ENCODE data around the gene PUS1.

The PUS1 gene

GRCh38 chr12:131963381-131963780, 34.3 kb downstream of the PUS1 start:
- TF ChIP-seq CSDC2 (CRISPR knock-in tag; IDR thresholded peaks at IDR 0.05) (no peak), ZNF8 (CRISPR knock-in tag; IDR thresholded peaks at IDR 0.05) (no peak)
- no peak for ATAC-seq

- TF ChIP-seq CSDC2 (CRISPR knock-in tag; IDR thresholded peaks at IDR 0.05) (no peak), ZNF565 (CRISPR knock-in tag; conservative IDR thresholded peaks at IDR 0.05; ENCODE audit: low read depth) (no peak), ISL1 (CRISPR knock-in tag; IDR thresholded peaks at IDR 0.05) (no peak), ZFP3 (CRISPR knock-in tag; IDR thresholded peaks at IDR 0.05) (no peak), CSRNP3 (CRISPR knock-in tag; IDR thresholded peaks at IDR 0.05) (no peak), RARB (CRISPR knock-in tag; IDR thresholded peaks at IDR 0.05) (no peak), ZNF8 (CRISPR knock-in tag; IDR thresholded peaks at IDR 0.05) (no peak), OSR1 (CRISPR knock-in tag; IDR thresholded peaks at IDR 0.05) (no peak), ZNF70 (CRISPR knock-in tag; IDR thresholded peaks at IDR 0.05) (no peak), ESRRG (CRISPR knock-in tag; IDR thresholded peaks at IDR 0.05) (no peak), BACH2 (CRISPR knock-in tag; IDR thresholded peaks at IDR 0.05; ENCODE audit: borderline replicate concordance) (no peak), ZC3H10 (CRISPR knock-in tag; IDR thresholded peaks at IDR 0.05) (no peak)
- TF ChIP-seq, protein P1, sequence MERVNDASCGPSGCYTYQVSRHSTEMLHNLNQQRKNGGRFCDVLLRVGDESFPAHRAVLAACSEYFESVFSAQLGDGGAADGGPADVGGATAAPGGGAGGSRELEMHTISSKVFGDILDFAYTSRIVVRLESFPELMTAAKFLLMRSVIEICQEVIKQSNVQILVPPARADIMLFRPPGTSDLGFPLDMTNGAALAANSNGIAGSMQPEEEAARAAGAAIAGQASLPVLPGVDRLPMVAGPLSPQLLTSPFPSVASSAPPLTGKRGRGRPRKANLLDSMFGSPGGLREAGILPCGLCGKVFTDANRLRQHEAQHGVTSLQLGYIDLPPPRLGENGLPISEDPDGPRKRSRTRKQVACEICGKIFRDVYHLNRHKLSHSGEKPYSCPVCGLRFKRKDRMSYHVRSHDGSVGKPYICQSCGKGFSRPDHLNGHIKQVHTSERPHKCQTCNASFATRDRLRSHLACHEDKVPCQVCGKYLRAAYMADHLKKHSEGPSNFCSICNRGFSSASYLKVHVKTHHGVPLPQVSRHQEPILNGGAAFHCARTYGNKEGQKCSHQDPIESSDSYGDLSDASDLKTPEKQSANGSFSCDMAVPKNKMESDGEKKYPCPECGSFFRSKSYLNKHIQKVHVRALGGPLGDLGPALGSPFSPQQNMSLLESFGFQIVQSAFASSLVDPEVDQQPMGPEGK (CRISPR knock-in tag; IDR thresholded peaks at IDR 0.05; ENCODE audit: borderline replicate concordance): no peak
- TF ChIP-seq, protein P2, sequence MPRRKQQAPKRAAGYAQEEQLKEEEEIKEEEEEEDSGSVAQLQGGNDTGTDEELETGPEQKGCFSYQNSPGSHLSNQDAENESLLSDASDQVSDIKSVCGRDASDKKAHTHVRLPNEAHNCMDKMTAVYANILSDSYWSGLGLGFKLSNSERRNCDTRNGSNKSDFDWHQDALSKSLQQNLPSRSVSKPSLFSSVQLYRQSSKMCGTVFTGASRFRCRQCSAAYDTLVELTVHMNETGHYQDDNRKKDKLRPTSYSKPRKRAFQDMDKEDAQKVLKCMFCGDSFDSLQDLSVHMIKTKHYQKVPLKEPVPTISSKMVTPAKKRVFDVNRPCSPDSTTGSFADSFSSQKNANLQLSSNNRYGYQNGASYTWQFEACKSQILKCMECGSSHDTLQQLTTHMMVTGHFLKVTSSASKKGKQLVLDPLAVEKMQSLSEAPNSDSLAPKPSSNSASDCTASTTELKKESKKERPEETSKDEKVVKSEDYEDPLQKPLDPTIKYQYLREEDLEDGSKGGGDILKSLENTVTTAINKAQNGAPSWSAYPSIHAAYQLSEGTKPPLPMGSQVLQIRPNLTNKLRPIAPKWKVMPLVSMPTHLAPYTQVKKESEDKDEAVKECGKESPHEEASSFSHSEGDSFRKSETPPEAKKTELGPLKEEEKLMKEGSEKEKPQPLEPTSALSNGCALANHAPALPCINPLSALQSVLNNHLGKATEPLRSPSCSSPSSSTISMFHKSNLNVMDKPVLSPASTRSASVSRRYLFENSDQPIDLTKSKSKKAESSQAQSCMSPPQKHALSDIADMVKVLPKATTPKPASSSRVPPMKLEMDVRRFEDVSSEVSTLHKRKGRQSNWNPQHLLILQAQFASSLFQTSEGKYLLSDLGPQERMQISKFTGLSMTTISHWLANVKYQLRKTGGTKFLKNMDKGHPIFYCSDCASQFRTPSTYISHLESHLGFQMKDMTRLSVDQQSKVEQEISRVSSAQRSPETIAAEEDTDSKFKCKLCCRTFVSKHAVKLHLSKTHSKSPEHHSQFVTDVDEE (CRISPR knock-in tag; IDR thresholded peaks at IDR 0.05): no peak
- no peak for ATAC-seq
These were observed 36.0 kb downstream of the PUS1 start for GRCh38 chr12:131965073-131965472.

- TF ChIP-seq ZNF565 (CRISPR knock-in tag; conservative IDR thresholded peaks at IDR 0.05; ENCODE audit: low read depth) (no peak), BACH2 (CRISPR knock-in tag; IDR thresholded peaks at IDR 0.05; ENCODE audit: borderline replicate concordance) (no peak), TOX (CRISPR knock-in tag; IDR thresholded peaks at IDR 0.05; ENCODE audit: borderline replicate concordance) (no peak)
- peak; percentile 30; the same call in 2 of the 3 replicates for ATAC-seq
These were observed 42.1 kb downstream of the PUS1 start for GRCh38 chr12:131971226-131971625.

DNA sequence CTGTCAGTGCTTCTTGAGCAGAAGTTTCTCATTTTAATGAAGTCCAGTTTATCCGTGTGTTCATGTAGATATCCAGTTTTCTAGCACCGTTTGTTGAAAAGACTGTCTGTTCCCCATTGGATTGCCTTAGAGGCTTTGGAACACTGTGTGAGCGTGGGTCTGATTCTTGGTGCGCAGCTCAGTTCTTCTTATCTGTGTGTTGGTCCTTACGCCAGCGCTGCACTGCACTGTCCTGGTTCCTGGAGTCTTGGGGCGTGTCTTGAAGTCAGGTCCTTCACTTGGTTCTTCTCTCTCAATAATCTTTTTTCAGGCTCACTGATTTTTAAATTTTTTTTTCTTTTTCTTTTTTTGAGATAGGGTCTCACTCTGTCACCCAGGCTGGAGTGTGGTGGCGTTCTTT, 46.2 kb downstream of the PUS1 start:
- no peak for ATAC-seq

More for the DNA sequence above, 46.2 kb downstream of the PUS1 start:
- TF ChIP-seq CSRNP3 (CRISPR knock-in tag; IDR thresholded peaks at IDR 0.05) (no peak), TOX (CRISPR knock-in tag; IDR thresholded peaks at IDR 0.05; ENCODE audit: borderline replicate concordance) (no peak), SNAI2 (CRISPR knock-in tag; IDR thresholded peaks at IDR 0.05) (no peak), ZFP30 (CRISPR knock-in tag; IDR thresholded peaks at IDR 0.05) (no peak), ZNF8 (CRISPR knock-in tag; IDR thresholded peaks at IDR 0.05) (no peak), ARNTL (CRISPR knock-in tag; IDR thresholded peaks at IDR 0.05; ENCODE audit: borderline replicate concordance, low read depth) (no peak), BACH2 (CRISPR knock-in tag; IDR thresholded peaks at IDR 0.05; ENCODE audit: borderline replicate concordance) (no peak), RARB (CRISPR knock-in tag; IDR thresholded peaks at IDR 0.05) (no peak)
- TF ChIP-seq, protein P3, sequence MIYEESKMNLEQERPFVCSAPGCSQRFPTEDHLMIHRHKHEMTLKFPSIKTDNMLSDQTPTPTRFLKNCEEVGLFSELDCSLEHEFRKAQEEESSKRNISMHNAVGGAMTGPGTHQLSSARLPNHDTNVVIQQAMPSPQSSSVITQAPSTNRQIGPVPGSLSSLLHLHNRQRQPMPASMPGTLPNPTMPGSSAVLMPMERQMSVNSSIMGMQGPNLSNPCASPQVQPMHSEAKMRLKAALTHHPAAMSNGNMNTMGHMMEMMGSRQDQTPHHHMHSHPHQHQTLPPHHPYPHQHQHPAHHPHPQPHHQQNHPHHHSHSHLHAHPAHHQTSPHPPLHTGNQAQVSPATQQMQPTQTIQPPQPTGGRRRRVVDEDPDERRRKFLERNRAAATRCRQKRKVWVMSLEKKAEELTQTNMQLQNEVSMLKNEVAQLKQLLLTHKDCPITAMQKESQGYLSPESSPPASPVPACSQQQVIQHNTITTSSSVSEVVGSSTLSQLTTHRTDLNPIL (CRISPR knock-in tag; IDR thresholded peaks at IDR 0.05; ENCODE audit: low read depth): no peak
